Kasumi-1 (cell line): ENCODE data around the gene WDFY3.
A peak's percentile ranks its signal among the peaks of the same experiment; 100 is the strongest.

ENCODE experiments used
- DNase-seq, 2 experiments: peaks; one replicate each; lab custom pipeline; 2025; lab: John Stamatoyannopoulos, UW

Gene WDFY3

DNA sequence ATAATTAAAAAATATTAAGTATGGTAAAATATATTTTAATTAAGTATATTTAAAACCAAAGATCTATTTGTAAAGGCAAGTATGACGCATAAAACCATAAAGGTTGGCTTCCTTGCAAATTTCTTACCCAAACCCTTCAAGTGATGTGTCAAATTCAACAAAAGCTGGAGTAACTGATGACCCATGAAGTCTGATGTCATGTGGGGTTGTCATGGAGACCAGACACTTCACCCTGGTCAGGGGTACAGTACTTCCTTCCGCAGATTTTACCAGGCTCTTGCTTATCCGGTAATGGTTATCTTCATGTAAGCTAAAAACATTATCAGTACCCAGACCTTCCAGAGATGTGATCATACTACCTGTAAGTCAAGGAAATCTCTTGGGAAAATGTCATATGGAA, 170.1 kb downstream of the WDFY3 start:
- DNase-seq: no peak

DNA sequence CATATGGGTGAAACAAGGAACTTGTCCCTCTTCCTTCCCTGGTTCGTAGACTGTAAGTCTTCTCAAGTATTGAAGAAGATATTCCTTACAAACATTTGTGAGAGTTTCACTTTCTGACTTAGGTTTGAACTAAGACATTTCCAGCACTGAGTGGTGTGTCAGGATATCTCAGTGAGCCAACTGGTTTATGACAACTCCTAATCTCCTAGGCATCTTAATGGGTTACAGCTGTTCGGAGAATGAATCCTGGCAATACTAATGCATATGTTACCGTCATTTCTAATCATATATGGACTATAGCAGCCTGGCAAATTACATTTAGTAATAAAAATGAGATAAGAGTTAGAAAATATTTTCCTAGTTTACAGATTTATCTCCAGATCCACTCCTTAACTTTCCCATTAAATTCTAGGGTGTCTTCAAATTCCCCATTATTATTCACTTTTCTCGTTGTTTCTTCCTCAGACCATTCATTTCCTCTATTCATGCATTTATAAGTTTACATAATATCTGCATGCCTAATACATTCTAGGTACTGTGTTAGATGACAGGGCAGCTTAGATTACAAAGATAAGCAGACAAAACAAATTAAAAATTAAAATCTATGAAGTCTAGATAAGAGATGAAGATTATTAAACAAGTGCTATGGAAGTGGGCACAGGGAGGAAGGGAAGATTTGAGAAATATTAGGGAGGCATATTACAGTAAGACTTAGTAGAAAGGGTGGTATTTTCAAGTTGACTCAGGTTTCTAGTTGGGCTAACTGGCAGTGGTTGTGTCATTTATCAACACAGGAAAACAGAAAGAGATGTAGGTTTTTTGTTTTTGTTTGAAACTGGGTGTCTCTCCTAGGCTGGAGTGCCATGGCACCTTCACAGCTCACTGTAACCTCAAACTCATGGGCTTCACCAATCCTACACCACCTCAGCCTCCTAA, 173.9 kb downstream of the WDFY3 start:
- DNase-seq: no peak

DNA sequence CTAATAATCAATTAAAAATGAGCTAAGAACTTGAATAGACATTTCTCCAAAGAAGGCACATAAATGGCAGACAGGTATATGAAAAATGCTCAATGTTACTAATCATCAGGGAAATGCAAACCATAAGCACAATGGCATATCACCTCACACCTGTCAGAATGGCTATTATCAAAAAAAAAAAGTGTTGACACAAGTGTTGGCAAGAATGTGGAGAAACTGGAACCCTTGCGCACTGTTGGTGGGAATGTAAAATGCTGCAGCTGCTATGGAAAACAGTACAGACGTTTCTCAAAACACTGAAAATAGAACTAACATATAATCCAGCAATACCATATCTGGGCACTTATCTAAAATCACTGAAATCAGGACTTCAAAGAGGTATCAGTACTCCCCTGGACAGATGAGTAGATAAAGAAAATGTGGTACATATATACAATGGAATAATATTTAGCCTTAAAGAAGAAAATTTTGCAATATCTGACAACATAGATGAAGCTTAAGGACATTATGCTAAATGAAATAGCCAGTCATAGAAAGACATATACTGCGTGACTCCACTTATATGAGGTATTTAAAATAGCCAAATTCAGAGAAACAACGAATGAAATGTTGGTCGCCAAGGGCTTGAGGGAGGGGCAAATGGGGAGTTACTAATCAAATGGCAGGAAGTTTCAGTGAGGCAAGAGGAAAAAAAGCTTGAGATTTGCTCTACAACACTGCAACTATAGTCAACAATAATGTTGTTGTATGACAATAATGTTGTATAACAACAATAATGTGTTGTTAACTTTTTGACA, 175.5 kb downstream of the WDFY3 start:
- no peak for DNase-seq

DNA sequence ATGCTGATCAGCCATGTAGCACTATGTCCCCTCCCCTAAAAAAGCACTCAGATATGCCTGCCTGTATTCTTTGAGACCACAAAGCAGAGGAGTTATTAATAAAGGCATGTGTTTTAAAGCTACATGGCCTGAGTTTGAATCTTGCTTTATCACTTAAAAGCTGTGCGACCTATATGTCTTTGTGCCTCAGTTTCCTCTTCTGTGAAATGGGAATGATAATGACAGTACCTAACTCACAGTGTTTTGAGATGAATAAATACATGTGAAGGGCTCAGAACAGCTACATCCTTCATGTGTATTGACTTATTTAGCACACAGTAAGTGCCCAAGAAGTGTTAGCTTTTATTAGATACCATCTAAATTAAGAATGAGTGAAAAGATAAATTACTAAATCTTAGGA, 180.0 kb downstream of the WDFY3 start:
- no peak for DNase-seq

DNA sequence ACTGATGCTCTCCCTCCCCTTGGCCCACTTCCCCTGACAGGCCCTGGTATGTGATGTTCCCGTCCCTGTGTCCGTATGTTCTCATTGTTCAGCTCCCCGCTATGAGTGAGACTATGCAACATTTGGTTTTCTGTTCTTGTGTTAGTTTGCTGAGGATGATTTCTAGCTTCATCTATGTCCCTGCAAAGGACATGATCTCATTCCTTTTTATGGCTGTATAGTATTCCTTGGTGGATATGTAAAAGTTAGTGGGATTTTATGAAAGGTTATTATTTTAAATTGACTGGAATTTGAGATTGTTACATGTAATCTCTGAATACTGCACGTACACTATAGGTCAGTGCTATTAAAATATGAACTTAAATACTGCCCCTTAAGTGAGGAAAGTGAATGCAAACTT, 184.0 kb downstream of the WDFY3 start:
- no peak for DNase-seq

DNA sequence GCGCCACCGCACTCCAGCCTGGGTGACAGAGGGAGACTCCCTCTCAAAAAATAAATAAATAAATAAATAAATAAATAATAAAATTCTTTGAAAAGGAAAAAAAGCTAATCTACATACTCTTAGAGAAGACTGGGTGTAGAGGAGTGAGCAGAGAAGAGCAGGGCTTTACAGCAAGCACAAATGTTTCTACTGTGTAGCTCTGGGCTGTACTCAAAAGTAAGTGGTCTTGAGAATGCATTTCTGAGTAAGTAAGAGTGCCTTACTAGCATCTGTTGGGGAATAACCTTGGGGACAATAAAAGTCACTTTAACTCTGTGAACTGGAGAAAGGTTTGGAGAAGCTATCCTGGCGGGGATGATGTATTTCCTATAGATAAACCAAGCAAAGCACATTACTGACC, 185.8 kb downstream of the WDFY3 start:
- no peak for DNase-seq

DNA sequence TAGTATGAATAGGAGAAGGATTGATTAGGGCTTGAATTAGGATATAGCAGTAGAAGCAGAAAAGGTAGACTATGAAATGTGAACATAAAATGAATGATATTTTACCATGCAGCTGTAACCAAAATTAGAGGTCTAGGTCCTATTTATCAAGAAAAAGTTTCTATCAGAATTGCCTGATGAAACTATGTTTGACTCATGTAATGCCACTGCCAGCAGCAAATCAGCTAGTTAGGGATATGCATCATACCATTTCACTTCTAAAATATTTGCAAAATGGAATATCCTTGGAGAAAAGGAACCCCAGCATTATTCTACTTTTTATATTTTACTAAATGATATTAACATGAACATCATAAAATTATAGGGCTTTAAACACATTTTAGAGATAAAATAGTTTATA, 188.4 kb downstream of the WDFY3 start:
- no peak for DNase-seq

DNA sequence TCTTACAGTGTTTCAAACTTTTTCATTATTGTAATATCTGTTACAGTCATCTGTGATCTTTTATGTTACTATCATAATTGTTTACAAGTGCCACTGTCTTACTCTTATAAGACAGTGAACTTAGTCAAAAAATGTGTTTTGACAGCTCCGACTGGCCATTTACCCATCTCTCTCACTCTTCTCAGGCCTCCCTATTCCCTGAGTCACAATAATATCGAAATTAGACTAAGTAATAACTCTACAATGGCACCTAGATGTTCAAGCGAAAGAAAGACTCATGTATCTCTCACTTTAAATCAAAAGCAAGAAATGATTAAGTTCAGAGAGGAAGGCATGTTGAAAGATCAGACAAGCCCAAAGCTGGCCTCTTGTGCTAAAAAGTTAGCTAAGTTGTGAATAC, 199.3 kb downstream of the WDFY3 start:
- DNase-seq: no peak

DNA sequence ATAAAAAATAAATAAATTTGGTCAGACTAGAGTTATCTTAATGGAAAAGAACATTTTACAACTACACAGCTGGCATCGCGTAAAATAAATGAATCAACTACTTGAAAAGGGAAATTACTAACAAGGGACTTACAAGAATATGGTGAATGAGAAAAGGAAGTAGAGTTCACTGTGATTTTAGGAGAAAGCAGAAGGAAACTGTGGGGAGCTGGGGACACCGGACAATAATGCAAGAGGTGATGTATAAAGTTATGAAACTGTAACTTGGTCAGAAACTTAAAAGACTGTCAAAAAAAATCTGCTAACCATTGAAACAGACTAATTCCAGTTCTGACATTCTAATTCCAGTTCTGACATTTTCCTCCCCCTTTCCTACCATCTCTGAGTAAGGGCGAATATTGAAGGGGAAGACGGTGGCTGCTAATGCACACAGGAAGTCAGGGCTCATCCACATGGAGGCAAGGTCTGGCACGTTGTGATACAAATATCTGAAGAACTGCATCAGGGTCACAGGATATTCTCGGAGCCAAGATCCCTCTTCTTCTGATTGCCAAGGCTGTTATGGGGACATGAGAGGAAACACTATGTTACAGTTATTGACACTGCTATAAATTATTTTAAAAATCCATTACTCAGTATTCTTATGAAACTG, 213.0 kb downstream of the WDFY3 start:
- peak; percentile 77 to 84 for DNase-seq

DNA sequence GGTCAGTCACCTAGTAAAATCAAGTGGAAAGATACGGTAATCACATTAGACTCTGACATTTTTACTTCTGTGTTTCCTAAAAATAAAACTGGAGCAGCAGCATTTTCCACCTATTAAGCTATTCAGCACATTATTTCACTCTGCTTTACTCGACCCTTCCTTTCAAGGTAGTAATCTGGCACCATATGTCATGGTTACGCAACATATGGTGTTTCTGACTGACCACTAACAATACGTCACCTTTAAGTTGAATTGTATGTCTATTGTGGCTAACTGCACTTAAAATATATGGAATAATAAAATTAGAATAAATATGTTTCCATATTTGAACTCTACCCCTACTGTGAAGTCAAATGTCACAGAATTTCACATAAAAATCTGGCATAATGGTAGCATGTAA, 214.8 kb downstream of the WDFY3 start:
- DNase-seq: no peak

DNA sequence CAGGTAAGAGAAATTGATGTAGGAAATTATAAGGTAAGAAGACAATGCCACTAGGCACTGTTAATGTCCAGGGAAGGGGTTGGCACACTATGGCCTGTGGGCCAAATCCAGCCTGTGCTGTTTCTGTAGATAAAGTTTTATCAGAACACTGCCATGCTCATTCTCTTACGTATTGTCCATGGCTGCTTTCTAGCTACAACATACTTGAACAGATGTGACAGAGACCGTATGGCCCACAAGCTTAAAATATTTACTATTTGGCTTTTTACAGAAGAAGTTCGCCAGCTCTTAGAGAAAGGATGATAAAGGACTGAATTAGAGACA, 215.6 kb downstream of the WDFY3 start:
- no peak for DNase-seq

DNA sequence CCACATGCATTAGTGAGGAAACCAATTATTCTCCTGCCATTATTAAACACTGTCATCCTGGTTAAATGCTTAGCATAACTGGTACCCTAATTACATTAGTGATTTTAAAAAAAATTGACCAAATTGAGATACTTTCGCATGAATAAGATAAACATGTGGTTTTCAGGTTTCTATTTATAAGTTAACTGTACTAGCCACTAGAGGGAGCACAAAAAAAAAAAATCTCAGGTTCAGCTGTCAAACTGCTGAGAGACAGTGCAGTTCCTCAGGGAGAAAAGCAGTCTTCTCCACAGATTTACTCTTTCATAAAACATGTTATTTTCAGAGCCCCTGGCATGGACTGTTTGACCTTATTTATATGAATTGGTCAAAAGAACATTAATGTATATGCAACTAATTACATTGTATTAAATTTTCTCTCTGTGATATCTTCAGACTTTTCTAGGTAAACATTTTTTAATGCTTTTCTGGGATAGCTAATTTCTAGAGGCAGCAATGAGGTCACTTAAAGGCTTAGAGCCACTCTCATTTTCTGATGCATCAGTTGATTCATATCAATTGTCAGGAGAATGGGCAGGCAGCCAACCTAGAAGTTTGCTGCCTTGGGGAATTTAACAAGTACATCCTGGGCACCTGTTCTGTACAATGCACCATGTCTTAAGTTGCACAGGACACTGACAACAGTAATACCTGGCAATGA, 216.1 kb downstream of the WDFY3 start:
- peak; percentile 40 to 70 for DNase-seq

DNA sequence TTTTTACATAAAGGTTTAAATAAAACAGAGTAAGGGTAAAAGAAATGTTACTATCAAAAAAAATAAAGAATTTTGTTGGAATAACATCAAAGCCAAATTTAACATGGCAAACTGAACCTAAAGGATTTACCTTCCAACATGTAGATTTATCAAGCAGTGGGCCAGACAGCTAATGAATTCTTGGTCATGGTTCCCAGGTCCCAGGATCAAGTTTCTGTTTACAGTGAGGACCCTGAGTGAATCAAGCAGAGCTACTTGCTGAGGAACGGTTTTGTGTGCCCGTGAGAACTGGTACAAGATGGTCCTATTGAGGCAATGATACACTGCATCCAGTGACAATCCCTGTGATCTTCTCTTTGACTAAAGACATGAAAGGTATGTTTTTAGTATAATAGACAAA, 226.4 kb downstream of the WDFY3 start:
- DNase-seq: no peak

DNA sequence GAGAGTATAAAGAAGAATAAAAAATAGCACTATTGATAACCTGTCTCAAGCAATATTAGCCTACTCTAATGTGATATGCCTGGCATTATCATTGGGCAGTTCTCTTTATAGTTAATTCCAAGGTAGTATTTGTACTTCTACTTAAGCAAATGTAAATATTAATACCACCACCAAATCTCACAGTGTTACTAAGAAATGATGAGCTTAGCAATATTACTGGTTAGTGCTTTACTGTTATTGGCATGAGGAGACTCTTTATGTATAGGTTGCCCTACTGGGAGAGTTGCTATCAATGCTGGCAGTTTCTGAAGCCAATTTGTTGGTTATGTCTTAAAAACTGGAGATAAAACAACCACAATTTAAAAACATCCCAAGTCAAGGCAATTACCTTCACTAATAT, 227.9 kb downstream of the WDFY3 start:
- no peak for DNase-seq

DNA sequence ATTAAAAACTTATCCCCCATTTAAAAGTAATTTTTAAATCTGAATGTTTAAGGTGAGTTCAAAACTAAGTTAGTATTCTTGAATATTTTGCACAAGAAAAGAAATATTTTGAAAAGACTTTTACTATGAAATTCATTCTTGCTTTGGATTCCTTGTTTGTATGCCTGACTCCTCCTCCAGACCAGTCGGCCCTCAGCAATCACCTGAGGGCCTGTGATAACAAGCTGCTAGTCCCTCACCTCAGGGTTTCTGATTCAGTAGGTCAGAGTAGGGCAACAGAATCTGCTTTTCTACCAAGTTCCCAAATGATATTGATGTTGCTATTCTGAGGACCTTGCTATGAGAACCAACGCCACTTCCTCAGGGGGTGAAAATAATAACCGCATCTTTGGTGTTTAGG, 228.8 kb downstream of the WDFY3 start:
- DNase-seq: no peak

DNA sequence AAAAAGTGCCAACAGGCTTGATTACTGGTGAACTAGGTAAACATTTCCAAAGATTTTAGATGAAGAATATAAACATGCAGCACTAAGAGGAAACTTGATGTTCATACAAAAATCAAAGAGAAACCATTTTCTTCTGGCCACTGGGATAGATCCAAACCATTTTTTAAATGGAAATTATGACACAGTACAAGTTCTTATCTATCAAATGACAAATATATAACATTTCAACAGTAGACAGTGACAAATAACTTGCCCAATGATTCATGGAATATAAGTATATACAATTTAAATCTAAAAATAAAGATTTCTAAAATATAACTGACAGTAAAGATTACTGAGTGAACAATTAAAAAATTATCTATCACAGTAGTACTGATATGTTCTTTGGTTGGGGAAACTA, 232.5 kb downstream of the WDFY3 start:
- DNase-seq: no peak

DNA sequence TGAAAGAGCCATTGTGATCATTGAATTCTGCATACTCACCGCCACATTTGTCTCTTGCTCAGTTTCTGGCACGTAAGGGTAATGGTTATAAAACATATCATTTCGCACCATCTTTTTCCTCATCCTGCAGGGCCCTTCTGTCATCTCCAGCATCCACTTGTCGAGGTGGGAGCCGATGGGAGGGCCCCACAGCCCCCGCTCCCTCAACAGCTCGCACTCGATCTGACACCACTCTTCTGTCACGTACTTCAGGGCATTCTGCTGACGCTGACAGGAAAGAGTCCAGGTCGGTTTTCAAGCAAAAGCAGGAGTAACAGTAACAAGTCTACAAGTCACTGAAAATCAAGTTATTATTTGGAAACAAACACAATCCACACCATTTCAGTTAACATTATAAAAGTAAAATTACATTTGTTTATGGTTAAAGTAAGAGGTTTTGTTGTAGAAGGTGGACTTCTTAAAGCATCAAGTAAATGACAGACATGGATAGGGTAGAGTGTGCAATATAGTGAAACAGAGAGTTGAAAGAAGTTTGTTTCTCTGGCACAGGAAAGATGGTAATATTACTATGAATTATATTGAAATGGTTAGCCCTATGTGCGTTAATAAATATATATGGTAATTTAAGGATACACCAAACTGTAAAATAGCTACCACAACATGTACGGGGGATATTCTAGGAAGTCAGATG, 233.0 kb downstream of the WDFY3 start:
- DNase-seq: no peak

DNA sequence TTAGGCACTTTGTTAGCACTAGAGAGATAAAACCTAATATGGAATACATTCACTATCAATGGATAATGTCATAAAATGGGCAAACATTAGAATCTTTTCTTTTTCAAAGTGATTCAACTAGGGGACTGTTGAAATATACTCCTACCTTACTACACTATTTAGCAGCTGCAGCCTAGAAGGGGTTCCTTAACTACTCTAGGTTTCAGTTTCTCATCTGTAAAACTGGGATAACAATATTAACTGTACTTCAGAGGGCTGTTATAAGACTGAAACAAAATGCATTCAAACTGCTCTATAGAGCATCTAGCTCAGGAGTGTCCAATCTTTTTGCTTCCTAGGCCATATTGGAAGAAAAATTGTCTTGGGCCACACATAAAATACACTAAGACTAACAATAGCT, 236.1 kb downstream of the WDFY3 start:
- DNase-seq: no peak

DNA sequence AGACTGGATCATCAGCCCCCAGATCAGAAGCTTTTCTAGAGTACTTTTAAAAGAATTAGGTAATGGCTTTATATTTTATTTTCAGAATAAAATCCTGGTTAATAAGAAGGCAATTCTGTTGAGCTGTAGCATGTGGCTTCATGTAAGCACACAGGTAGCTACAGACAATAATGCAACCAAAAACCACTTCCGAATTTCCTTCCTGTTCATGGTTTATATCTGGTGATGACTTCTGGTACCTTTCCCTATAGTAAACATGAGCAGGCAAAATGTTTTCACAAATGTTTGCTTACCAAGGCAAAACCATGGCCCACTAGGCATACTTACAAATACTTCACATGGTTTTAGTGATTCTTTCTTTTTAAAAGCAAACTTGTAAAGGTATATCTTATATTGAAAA, 239.0 kb downstream of the WDFY3 start:
- no peak for DNase-seq

DNA sequence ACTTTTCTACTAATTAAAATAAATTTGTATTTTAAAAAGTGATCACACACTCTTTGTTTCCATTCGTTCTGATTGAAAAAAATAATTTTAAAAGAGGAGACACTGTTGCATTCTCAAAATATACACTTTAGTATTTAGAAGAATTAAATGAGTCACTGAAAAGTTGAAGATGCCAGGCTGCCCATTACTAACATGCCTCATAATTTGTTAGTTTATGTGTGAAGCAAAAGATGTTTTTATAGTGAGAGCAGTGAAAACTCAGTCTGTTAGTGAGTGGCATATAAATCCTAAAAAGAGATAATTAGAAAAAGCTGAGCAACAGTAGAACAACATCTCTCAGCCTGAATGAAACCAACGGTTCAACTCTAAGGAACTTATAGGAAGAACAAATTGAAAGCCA, 240.1 kb downstream of the WDFY3 start:
- no peak for DNase-seq

DNA sequence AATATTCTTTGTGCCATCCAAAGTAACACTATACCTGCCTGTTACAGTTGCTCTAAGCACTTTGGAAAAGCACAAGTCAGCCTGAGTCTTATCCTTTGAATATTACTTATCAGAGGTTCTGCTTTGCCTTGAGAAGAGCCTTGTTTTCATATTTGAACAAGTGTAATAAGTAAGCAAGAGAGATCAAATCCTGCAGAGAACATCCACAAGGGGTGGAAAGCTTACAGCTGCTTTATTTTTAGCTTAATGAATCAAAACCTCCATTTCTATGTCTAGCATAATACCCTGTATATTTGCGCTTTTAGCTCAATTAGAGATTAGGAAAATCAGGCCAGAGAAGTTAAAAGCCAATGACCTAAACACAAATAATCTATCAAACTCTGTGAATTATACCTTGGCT, 243.8 kb downstream of the WDFY3 start:
- DNase-seq: no peak

DNA sequence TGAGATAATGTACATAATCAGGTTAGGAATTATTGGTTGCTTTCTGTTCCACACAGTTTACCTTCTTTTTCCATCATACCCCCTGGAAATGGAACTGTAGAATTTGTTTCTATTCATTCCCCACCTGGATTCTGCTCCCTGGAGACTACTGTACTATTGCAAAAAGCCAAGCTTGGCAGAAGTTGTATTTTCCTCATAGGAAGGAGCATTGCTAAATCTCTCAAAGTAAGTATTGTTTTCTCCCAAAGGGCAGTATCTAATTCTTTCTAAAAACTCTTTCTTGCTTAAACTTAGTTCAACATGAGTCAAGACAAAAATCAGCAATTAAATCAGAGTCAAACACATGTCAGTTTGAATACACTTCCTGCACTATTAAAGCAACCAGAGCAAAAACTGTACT, 247.4 kb downstream of the WDFY3 start:
- DNase-seq: no peak
